ENCODE results near the gene EFCAB6.

DNA sequence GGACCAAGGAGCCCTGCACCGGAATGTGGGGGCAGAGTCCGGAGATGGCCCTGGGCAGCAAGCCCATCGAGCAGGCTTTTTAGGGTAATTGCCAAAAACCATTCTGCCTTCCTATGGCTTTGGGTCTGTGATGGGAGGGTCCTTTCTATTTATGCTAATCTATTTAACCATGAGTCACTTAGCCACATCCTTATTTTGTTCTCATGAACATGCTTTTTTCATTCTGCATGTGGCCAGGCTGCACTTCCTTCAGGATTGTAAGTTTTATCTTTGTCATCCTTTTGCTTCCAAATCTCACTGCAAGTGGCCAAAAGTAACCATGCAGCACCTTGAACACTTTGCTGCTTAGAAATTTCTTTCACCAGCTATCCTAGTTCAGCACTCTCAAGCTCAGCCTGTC lies 88.3 kb downstream of the EFCAB6 start:
- TF ChIP-seq CTCF (IDR thresholded peaks at IDR 0.05; ENCODE audit: low read length) (no peak), EZH2 (IDR thresholded peaks at IDR 0.05; ENCODE audit: borderline replicate concordance, low read length) (no peak)
